WTC11 (cell line): ENCODE measurements around the gene LIMD2. TPM values are rescaled to one million over a fixed set of nuclear protein-coding genes. Genes with fewer than 3 reads are reported as not detected.

Experiments
- ATAC-seq: fragments of 200-7000 bp; cut with Tn5 transposase; 2 replicates; pipeline ENCODE4 v1.10.0; 2021; ENCODE audit warnings: mild to moderate bottlenecking, moderate library complexity
- CTCF ChIA-PET: fragments of 300-600 bp; sonication (Branson Sonifier 250); formaldehyde crosslinking; loops from one replicate; lab custom pipeline; 2021; ENCODE audit warnings: antibody characterized with exemption; lab: Charles Lee
- POLR2A ChIA-PET: fragments of 350-600 bp; sonication (Branson Sonifier 250); formaldehyde crosslinking; loops from one replicate; lab custom pipeline; 2021; ENCODE audit warnings: antibody characterized with exemption; lab: Charles Lee
- DNase-seq: peaks from one replicate; pipeline ENCODE4 v3.0.0; 2021; ENCODE audit warnings: low spot score
- H3K27ac Mint-ChIP-seq: 2 replicates; pipeline ENCODE4 v1.8.0; 2021; ENCODE audit warnings: mixed read lengths
- H3K27me3 Mint-ChIP-seq: 2 replicates; pipeline ENCODE4 v1.8.0; 2021; ENCODE audit warnings: low read depth, mild to moderate bottlenecking, moderate library complexity, mixed read lengths
- H3K36me3 Mint-ChIP-seq: 2 replicates; pipeline ENCODE4 v1.8.0; 2021; ENCODE audit warnings: mixed read lengths
- H3K4me1 Mint-ChIP-seq: 2 replicates; pipeline ENCODE4 v1.8.0; 2022; ENCODE audit warnings: mixed read lengths
- H3K4me3 Mint-ChIP-seq: 2 replicates; pipeline ENCODE4 v1.8.0; 2021; ENCODE audit warnings: mild to moderate bottlenecking, moderate library complexity, mixed read lengths
- H3K9me3 Mint-ChIP-seq: 2 replicates; pipeline ENCODE4 v1.8.0; 2021; ENCODE audit warnings: mixed read lengths
- CREB1 ChIP-seq: sonication (generic); formaldehyde crosslinking; IDR thresholded peaks from 2 replicates; pipeline ENCODE4 v1.8.0; 2023; ENCODE audit warnings: mild to moderate bottlenecking, missing genetic modification reagents
- ERG ChIP-seq: fragments of 250-450 bp; sonication (Bioruptor Pico); IDR thresholded peaks from 2 replicates; pipeline ENCODE4 v1.8.0; 2021; ENCODE audit warnings: mild to moderate bottlenecking
- FOXK1 ChIP-seq: sonication (generic); formaldehyde crosslinking; IDR thresholded peaks from 2 replicates; pipeline ENCODE4 v1.8.0; 2022; ENCODE audit warnings: mild to moderate bottlenecking, moderate library complexity, missing genetic modification reagents
- IRF1 ChIP-seq: sonication (generic); formaldehyde crosslinking; IDR thresholded peaks from 2 replicates; pipeline ENCODE4 v1.8.0; 2023; ENCODE audit warnings: missing genetic modification reagents
- IRF2 ChIP-seq: sonication (generic); formaldehyde crosslinking; IDR thresholded peaks from 2 replicates; pipeline ENCODE4 v1.8.0; 2022; ENCODE audit warnings: low read depth, missing genetic modification reagents, borderline replicate concordance
- SP1 ChIP-seq: sonication (generic); formaldehyde crosslinking; conservative IDR thresholded peaks from 2 replicates; pipeline ENCODE4 v1.8.1; 2022; ENCODE audit warnings: missing genetic modification reagents
- TEAD1 ChIP-seq: sonication (generic); formaldehyde crosslinking; IDR thresholded peaks from 2 replicates; pipeline ENCODE4 v1.8.0; 2022; ENCODE audit warnings: mild to moderate bottlenecking, missing genetic modification reagents
- TP53 ChIP-seq: sonication (generic); formaldehyde crosslinking; IDR thresholded peaks from 2 replicates; pipeline ENCODE4 v1.8.1; 2023; ENCODE audit warnings: mild to moderate bottlenecking, missing genetic modification reagents
- USF2 ChIP-seq: sonication (generic); formaldehyde crosslinking; IDR thresholded peaks from 2 replicates; pipeline ENCODE4 v1.8.1; 2023; ENCODE audit warnings: mild to moderate bottlenecking, missing genetic modification reagents, moderate library complexity
- ZNF219 ChIP-seq: sonication (generic); formaldehyde crosslinking; IDR thresholded peaks from 2 replicates; pipeline ENCODE4 v1.8.0; 2023; ENCODE audit warnings: missing genetic modification reagents, mild to moderate bottlenecking, borderline replicate concordance
- ZNF396 ChIP-seq: fragments of 250-450 bp; sonication (Bioruptor Pico); IDR thresholded peaks from 2 replicates; pipeline ENCODE4 v1.8.0; 2021; ENCODE audit warnings: mild to moderate bottlenecking, moderate library complexity, borderline replicate concordance
- total RNA-seq: library from RNA; stranded (reverse); gene quantifications from 3 replicates; pipeline ENCODE4 v1.2.3, GENCODE V29; 2021
- TF ChIP-seq, protein P1 (sequence below): sonication (generic); formaldehyde crosslinking; IDR thresholded peaks from 2 replicates; pipeline ENCODE4 v1.8.1; 2023; ENCODE audit warnings: mild to moderate bottlenecking, missing genetic modification reagents
- TF ChIP-seq, protein P2 (sequence below): fragments of 250-450 bp; sonication (Bioruptor Pico); conservative IDR thresholded peaks from 2 replicates; pipeline ENCODE4 v1.9.0; 2021; ENCODE audit warnings: mild to moderate bottlenecking
- TF ChIP-seq, protein P3 (sequence below): sonication (generic); formaldehyde crosslinking; IDR thresholded peaks from 2 replicates; pipeline ENCODE4 v1.8.1; 2023; ENCODE audit warnings: mild to moderate bottlenecking, missing genetic modification reagents

Gene LIMD2
- total RNA-seq, 1 experiment from 2014 or later, result 91.8 TPM

GRCh38 chr17:63689479-63689878 is 10.4 kb downstream of the LIMD2 start (continued):
- TF ChIP-seq, protein P1, sequence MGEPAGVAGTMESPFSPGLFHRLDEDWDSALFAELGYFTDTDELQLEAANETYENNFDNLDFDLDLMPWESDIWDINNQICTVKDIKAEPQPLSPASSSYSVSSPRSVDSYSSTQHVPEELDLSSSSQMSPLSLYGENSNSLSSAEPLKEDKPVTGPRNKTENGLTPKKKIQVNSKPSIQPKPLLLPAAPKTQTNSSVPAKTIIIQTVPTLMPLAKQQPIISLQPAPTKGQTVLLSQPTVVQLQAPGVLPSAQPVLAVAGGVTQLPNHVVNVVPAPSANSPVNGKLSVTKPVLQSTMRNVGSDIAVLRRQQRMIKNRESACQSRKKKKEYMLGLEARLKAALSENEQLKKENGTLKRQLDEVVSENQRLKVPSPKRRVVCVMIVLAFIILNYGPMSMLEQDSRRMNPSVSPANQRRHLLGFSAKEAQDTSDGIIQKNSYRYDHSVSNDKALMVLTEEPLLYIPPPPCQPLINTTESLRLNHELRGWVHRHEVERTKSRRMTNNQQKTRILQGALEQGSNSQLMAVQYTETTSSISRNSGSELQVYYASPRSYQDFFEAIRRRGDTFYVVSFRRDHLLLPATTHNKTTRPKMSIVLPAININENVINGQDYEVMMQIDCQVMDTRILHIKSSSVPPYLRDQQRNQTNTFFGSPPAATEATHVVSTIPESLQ (CRISPR knock-in tag), result no peak
- TF ChIP-seq SP1 (CRISPR knock-in tag) (no peak), ERG (CRISPR knock-in tag) (no peak), TEAD1 (CRISPR knock-in tag) (no peak), IRF1 (CRISPR knock-in tag) (no peak), CREB1 (CRISPR knock-in tag) (no peak), IRF2 (CRISPR knock-in tag) (no peak), FOXK1 (CRISPR knock-in tag) (no peak), ZNF219 (CRISPR knock-in tag) (no peak), ZNF396 (CRISPR knock-in tag) (no peak), TP53 (CRISPR knock-in tag) (no peak)
- TF ChIP-seq, protein P2, sequence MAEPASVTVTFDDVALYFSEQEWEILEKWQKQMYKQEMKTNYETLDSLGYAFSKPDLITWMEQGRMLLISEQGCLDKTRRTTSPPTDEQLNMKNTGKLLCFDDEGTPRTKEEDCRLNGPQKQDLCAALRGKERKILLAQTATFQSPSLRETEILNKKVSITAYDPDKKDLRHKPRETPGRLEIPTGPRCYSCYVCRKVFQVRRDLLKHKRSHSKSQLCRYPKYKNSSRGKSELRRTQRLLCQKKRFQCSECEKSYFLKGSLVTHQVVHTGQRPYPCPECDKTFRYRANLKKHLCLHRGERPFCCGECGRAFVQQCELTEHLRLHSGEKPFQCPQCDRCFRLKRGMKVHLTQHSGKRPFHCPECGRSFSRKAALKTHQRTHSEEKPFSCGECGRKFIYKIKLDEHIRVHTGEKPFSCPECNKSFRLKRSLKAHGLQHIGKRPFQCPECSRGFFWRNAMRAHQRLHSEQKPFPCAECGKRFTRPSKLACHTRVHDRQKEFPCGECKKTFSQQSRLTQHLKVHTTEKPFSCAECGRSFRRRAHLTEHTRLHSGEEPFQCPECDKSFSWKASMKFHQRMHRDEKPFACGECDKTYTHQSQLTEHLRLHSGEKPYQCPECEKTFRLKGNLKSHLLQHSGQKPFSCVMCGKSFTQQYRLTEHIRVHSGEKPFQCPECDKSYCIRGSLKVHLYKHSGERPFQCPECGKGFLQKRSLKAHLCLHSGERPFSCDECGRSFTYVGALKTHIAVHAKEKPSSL (CRISPR knock-in tag), result no peak

DNA sequence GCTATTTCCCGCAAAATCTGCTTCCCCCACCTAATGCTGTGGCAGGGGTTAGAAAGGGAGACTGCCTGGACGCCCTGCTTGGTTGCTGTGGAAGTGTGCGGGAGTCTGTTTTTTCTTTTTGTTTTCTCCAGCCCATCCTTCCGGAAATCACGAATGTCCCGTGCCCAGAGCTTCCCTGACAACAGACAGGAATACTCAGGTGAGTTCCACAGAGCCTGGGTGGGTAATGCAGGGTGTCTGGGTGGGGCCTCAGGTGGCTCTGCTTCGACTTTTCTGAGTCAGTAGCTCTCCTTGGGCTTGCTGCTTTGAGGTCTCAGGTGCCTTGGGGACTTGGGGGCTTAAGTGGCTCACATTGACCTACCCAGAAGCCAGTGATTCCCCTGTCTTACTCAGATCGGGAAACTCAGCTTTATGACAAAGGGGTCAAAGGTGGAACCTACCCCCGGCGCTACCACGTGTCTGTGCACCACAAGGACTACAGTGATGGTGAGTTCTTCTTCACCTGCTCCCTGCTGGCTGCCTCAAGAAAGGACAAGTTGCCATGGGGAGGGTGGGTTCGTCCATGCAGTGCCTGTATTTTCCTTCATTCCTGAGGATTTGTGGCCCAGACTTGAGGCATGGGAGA is 11.4 kb downstream of the LIMD2 start:
- no peaks in the 10 kb centered on the region for H3K27me3 Mint-ChIP-seq
- CTCF ChIA-PET, result interaction anchor here (1.0 to 2.2 kb wide), 5 partner anchors 8 to 263 kb away, joined by 3 to 13 read pairs (median 5); no protein-coding TSS in a partner anchor
- peaks cover 10% of the 10 kb centered on the region; the same call in 1 of the 2 replicates for H3K36me3 Mint-ChIP-seq
- H3K4me3 Mint-ChIP-seq, result no peak overlapping the region
- TF ChIP-seq, protein P3, sequence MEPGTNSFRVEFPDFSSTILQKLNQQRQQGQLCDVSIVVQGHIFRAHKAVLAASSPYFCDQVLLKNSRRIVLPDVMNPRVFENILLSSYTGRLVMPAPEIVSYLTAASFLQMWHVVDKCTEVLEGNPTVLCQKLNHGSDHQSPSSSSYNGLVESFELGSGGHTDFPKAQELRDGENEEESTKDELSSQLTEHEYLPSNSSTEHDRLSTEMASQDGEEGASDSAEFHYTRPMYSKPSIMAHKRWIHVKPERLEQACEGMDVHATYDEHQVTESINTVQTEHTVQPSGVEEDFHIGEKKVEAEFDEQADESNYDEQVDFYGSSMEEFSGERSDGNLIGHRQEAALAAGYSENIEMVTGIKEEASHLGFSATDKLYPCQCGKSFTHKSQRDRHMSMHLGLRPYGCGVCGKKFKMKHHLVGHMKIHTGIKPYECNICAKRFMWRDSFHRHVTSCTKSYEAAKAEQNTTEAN (CRISPR knock-in tag), result no peak
- TF ChIP-seq USF2 (CRISPR knock-in tag), result no peak
- TF ChIP-seq, all 79 proteins: peak for 0
- ATAC-seq (no peak), DNase-seq (no peak)
- Mint-ChIP-seq H3K27ac (no peak overlapping the region), H3K9me3 (no peaks in the 10 kb centered on the region), H3K4me1 (no peaks in the 10 kb centered on the region)
- POLR2A ChIA-PET, result interaction anchor here (1.4 kb wide), 1 partner anchor 67 kb away, joined by 3 read pairs; the partner anchor contains the start of gene MAP3K3
